Left ventricle myocardium superior (tissue), 1 donor: ENCODE data around the gene RIPPLY3. TPM values are rescaled to one million over a fixed set of nuclear protein-coding genes. Genes with fewer than 3 reads are reported as not detected.
A peak's percentile ranks its signal among the peaks of the same experiment; 100 is the strongest.
"Not testable (repeated sequence)": the region's sequence is repeated elsewhere in the genome, so short reads cannot be mapped to it uniquely, and the experiment has no call there.

Source experiments
- ATAC-seq: fragments of 200-7000 bp; cut with Tn5 transposase; one replicate; pipeline ENCODE4 v1.9.1; 2020; ENCODE audit warnings: mild to moderate bottlenecking, moderate library complexity
- DNase-seq: peaks from one replicate; pipeline ENCODE4 v3.0.0-alpha.2; 2020
- intact Hi-C: fragments of 100-400 bp; cut with micrococcal nuclease; formaldehyde crosslinking; loops from one replicate; pipeline ENCODE4 v1.11.0; 2022
- total RNA-seq: library from RNA; stranded (reverse); fragmentation: NEBNext Ultra II Directional; extraction: Animal tissue kit (Norgen Biotek cat#: 25700); gene quantifications from one replicate; pipeline ENCODE4 v1.2.1, GENCODE V29; 2021
- donor health status: DM: no; HTN: yes; CAD: no; lungs with severe emphysema.

RIPPLY3 gene
- total RNA-seq, 1 donor from 2014 or later: not detected

DNA sequence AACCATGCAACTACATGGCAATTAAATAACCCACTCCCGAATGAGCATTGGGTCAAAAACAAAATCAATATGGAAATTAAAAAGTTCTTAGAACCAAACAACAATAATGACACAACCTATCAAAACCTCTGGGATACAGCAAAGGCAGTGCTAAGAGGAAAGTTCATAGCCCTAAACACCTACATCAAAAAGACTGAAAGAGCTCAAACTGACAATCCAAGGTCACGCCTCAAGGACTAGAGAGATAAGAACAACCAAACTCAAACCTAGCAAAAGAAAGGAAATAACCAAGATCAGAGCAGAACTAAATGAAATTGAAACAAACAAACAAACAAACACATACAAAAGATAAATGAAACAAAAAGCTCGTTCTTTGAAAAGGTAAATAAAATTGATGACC, 43.2 kb downstream of the RIPPLY3 start:
- DNase-seq, ATAC-seq, intact Hi-C loops: not testable (repeated sequence)

GRCh38 chr21:37055271-37055855, 48.9 kb downstream of the RIPPLY3 start:
- intact Hi-C loops: no loop called here
- no peak for ATAC-seq
- DNase-seq: no peak

- intact Hi-C loops: no loop called here
- ATAC-seq: no peak
These were observed 51.1 kb downstream of the RIPPLY3 start for GRCh38 chr21:37057614-37058013.

DNA sequence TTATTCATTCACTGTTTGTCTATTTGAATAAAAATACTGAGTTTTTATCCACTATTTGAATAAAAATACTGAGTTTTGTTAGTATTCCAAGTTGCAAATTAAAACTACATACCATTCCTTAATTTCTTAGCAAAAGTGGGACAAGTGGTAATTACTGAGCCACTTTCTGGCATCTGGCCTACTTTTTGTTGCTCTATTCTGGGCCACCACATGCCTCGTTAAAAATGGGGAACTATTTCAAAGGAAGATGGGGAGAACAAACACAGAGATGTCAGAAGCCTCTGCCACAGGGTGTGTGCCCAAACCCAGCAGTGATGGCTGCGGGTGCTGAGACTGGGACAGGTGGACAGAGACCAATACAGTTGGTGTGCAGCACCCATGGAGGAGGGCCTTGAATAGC, 51.8 kb downstream of the RIPPLY3 start:
- DNase-seq: no peak
- intact Hi-C loops: no loop called here
- no peak for ATAC-seq

More at GRCh38 chr21:37057614-37058013, 51.1 kb downstream of the RIPPLY3 start:
- DNase-seq: no peak

- no peak for ATAC-seq
- intact Hi-C loops: no loop called here
- no peak for DNase-seq
These were observed 52.7 kb downstream of the RIPPLY3 start for GRCh38 chr21:37059181-37059580.

DNA sequence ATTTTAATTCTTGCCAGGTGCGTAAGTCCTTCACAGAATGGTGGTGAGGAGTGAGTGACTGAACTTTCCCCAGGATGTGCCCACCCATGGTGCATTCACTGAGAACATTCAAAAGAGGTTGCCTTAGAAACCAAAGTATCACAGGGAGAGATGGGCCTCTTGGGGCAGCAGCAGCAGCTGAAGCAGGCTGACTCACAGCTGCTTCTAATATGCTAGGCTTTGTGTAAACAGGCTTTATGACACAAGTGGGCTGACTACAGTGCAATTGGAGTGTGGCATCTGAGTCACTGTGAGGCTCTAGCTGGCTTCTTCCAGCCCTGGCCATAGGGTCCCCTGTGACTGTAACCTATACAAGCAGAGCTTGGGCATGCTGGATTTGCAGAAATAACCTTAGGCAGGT, 53.8 kb downstream of the RIPPLY3 start:
- DNase-seq: peak; percentile 45
- ATAC-seq: peak; percentile 94

DNA sequence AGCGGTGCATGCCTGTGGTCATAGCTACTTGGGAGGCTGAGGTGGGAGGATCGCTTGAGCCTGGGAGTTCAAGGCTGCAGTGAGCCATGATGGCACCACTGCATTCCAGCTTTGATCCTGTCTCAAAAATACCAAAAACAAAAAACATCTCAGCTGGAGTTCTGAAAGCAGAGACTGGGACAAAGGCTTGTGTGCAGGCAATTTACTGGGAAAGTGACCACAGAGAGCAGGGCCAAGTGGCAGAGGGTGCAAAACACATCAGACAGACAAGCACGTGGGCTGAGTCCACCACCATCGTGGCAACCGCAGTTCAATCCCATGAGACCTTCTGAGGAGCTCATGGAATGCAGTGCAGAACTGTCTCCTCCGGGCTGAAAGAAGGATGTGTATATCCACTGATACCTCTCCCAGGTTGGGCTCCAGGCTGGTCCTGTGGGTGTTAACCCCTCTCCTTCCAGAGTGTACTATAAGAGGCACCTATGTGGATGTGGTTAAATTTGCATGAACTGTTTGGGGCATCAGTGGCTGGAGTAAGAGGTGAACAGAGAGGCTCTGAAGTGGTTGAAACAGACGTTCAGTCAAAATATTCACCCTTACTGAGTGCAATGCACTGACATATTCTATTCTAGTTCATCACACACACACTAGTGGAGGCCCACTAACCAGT, 55.6 kb downstream of the RIPPLY3 start:
- ATAC-seq: no peak
- intact Hi-C loops: no loop called here
- no peak for DNase-seq

More for the DNA sequence above, 53.8 kb downstream of the RIPPLY3 start:
- intact Hi-C loops: no loop called here

- ATAC-seq (no peak), DNase-seq (no peak)
- intact Hi-C loops: no loop called here
These were observed 56.1 kb downstream of the RIPPLY3 start for GRCh38 chr21:37062593-37062935.

DNA sequence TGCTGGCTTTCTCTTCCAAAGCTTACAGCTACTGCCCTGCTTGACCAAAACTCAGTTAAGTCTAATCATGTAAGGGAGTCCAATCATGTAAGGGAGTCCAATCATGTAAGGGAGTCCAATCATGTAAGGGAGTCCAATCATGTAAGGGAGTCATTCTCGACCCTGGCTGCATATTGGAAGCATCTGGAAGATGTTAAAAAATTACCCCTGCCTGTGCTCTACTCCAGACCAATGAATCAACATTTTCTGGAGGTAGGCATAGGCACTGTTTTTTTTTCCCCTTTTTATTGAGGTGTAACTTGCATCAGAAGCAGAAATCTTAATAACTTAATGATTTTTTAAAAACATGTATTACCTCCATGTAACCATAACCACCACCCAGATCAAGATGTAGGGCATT, 56.9 kb downstream of the RIPPLY3 start:
- ATAC-seq: no peak
- no peak for DNase-seq
- intact Hi-C loops: no loop called here

- intact Hi-C loops: no loop called here
- ATAC-seq: no peak
These were observed 58.3 kb downstream of the RIPPLY3 start for GRCh38 chr21:37064841-37065240.

GRCh38 chr21:37065561-37066177, 59.2 kb downstream of the RIPPLY3 start:
- ATAC-seq (no peak), DNase-seq (no peak)
- intact Hi-C loops: no loop called here

More at GRCh38 chr21:37064841-37065240, 58.3 kb downstream of the RIPPLY3 start:
- no peak for DNase-seq

Other genes starting within 250 kb of the RIPPLY3 start
- 6.2 TPM for gene HLCS, start 40.0 kb upstream of the RIPPLY3 start, total RNA-seq
- gene PIGP, start 66.4 kb downstream of the RIPPLY3 start, total RNA-seq: 36.8 TPM
- gene TTC3, start 66.6 kb downstream of the RIPPLY3 start, total RNA-seq: 37.0 TPM